ENCODE results near the gene BHLHE23.

The BHLHE23 gene

DNA sequence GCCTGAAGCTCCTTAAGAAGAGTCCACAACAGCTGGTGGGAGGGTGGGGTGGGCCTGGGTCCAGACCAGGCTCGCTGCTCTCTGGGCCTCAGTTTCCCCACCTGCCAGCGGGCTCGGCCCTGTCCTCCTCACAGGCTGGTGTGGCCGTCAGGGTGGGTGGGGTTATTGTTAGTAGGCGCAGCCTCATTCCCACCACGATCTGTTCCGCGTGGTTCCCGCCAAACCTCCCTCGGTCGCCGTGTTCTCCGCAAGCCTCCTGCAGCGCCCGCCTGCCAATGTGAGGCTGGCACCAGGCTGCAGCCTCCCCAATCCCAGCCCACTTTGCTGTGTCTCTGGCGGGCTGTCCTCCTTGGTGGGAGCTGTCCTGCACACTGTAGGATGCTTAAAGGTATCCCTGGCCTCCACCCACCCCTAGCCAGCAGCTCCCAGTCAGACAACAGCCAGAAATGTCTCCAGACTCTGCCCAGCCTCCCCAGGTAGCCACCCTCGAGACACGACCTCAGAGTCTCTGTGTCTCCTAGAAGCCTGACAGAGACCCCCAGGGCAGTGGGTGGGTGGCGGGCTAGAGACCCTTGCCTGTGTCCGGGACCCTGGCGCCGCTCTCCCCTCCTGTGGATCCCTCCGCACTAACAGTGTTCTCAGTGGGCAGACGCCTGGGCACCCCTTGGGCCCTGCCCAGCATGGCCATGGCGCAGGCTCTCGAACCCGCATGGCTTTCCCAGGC lies 39.0 kb downstream of the BHLHE23 start:
- Histone ChIP-seq H3K4me2 (ENCODE audit: low read depth, low read length) (no peak overlapping the region), H3K9me2 (replicated peaks; ENCODE audit: insufficient read depth, low read length) (no peaks in the 10 kb centered on the region), H3K36me3 (replicated peaks; ENCODE audit: insufficient read depth, low read length) (no peaks in the 10 kb centered on the region), H3K9ac (ENCODE audit: low read length) (no peak overlapping the region), H3K4me1 (ENCODE audit: low read length) (no peaks in the 10 kb centered on the region), H3K27ac (ENCODE audit: low read length) (no peak overlapping the region), H3K9me3 (replicated peaks; ENCODE audit: insufficient read depth, low read length) (no peaks in the 10 kb centered on the region), H4K20me1 (ENCODE audit: insufficient read depth, low read length) (no peaks in the 10 kb centered on the region), H3K79me2 (ENCODE audit: low read length) (no peaks in the 10 kb centered on the region), H3F3A (ENCODE audit: insufficient read depth, low read length) (no peaks in the 10 kb centered on the region), H3K4me3 (ENCODE audit: low read length) (no peak overlapping the region), H2AFZ (ENCODE audit: low read length) (no peak overlapping the region), H3K27me3 (replicated peaks; ENCODE audit: insufficient read depth, low read length) (peaks cover 80% of the 10 kb centered on the region)
- TF ChIP-seq, protein P1, sequence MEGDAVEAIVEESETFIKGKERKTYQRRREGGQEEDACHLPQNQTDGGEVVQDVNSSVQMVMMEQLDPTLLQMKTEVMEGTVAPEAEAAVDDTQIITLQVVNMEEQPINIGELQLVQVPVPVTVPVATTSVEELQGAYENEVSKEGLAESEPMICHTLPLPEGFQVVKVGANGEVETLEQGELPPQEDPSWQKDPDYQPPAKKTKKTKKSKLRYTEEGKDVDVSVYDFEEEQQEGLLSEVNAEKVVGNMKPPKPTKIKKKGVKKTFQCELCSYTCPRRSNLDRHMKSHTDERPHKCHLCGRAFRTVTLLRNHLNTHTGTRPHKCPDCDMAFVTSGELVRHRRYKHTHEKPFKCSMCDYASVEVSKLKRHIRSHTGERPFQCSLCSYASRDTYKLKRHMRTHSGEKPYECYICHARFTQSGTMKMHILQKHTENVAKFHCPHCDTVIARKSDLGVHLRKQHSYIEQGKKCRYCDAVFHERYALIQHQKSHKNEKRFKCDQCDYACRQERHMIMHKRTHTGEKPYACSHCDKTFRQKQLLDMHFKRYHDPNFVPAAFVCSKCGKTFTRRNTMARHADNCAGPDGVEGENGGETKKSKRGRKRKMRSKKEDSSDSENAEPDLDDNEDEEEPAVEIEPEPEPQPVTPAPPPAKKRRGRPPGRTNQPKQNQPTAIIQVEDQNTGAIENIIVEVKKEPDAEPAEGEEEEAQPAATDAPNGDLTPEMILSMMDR (IDR thresholded peaks at IDR 0.05; ENCODE audit: low read length): no peak
- TF ChIP-seq EZH2phosphoT487 (IDR thresholded peaks at IDR 0.05; ENCODE audit: low read length) (no peak), EZH2 (optimal IDR thresholded peaks at IDR 0.05; ENCODE audit: low read depth, low read length) (no peak)
- DNase-seq: no peak

DNA sequence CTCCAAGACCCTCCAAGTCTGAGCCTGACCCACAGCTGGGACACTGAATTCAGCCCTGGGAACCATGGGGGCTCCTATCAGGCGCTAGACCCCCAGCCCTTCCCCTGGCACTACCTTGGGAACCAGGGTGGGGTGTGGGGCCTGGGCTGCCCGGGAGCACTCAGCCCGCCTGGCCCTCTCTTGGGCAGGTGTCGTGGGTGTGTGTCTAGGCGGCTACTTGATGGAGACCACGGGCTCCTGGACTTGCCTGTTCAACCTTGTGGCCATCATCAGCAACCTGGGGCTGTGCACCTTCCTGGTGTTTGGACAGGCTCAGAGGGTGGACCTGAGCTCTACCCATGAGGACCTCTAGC lies 39.6 kb downstream of the BHLHE23 start:
- Histone ChIP-seq H3K9ac (ENCODE audit: low read length) (no peak overlapping the region), H3K9me3 (replicated peaks; ENCODE audit: insufficient read depth, low read length) (no peaks in the 10 kb centered on the region), H3K4me3 (ENCODE audit: low read length) (no peak overlapping the region), H3K79me2 (ENCODE audit: low read length) (no peaks in the 10 kb centered on the region), H3K9me2 (replicated peaks; ENCODE audit: insufficient read depth, low read length) (no peaks in the 10 kb centered on the region), H2AFZ (ENCODE audit: low read length) (no peak overlapping the region), H3K27ac (ENCODE audit: low read length) (no peak overlapping the region), H3F3A (ENCODE audit: insufficient read depth, low read length) (no peaks in the 10 kb centered on the region), H3K4me1 (ENCODE audit: low read length) (no peaks in the 10 kb centered on the region), H3K4me2 (ENCODE audit: low read depth, low read length) (no peak overlapping the region), H3K36me3 (replicated peaks; ENCODE audit: insufficient read depth, low read length) (no peaks in the 10 kb centered on the region), H4K20me1 (ENCODE audit: insufficient read depth, low read length) (no peaks in the 10 kb centered on the region), H3K27me3 (replicated peaks; ENCODE audit: insufficient read depth, low read length) (peaks cover 81% of the 10 kb centered on the region)
- DNase-seq: no peak
- TF ChIP-seq EZH2 (optimal IDR thresholded peaks at IDR 0.05; ENCODE audit: low read depth, low read length) (no peak), EZH2phosphoT487 (IDR thresholded peaks at IDR 0.05; ENCODE audit: low read length) (no peak)
- TF ChIP-seq, protein P1 (IDR thresholded peaks at IDR 0.05; ENCODE audit: low read length): no peak

DNA sequence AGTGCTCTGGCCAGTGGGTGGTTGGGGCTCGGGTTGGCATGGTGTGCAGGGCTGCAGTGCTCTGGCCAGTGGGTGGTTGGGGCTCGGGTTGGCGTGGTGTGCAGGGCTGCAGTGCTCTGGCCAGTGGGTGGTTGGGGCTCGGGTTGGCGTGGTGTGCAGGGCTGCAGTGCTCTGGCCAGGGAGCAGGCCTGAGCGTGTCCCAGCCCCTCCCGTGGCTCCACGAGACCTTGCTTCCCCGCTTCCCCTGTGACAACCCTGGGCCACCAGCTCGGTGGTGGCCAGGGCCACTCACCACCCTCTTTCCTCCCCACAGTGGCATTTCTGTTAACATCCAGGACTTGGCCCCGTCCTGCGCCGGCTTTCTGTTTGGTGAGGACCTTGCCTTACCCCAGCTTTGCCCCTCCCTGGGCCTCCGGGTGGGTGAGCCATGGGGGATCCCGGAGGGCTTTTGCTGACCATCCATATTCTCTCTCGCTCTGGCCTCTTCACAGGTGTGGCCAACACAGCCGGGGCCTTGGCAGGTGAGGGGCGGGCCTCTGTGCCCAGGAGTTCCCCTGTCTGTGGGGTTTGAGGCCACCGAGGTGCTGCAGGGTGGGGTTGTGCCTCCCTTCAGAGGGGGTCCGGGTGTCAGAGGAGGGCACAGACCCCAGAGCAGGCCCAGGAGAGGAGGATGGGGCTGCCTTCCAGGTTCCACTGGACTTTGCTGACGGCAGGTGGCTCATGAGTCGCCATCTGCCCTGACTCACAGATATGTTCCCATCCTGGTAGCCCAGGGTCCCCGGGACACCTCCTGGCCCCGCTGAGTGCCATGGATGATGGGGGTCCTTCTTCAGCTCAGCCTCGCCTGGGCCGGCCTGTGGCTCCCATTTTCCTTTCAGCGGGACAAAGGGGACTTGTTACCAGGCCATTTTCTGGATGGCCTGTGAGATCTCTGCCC lies 40.3 kb downstream of the BHLHE23 start:
- no peaks in the 10 kb centered on the region for H3K9me3 ChIP-seq (replicated peaks; ENCODE audit: insufficient read depth, low read length)
- no peaks in the 10 kb centered on the region for H3K36me3 ChIP-seq (replicated peaks; ENCODE audit: insufficient read depth, low read length)
- no peak overlapping the region for H3K4me2 ChIP-seq (ENCODE audit: low read depth, low read length)
- no peaks in the 10 kb centered on the region for H4K20me1 ChIP-seq (ENCODE audit: insufficient read depth, low read length)
- peaks cover 82% of the 10 kb centered on the region for H3K27me3 ChIP-seq (replicated peaks; ENCODE audit: insufficient read depth, low read length)
- DNase-seq: no peak
- H3K79me2 ChIP-seq (ENCODE audit: low read length): no peaks in the 10 kb centered on the region
- H2AFZ ChIP-seq (ENCODE audit: low read length): no peak overlapping the region
- H3K9me2 ChIP-seq (replicated peaks; ENCODE audit: insufficient read depth, low read length): no peaks in the 10 kb centered on the region
- TF ChIP-seq EZH2phosphoT487 (IDR thresholded peaks at IDR 0.05; ENCODE audit: low read length) (no peak), EZH2 (optimal IDR thresholded peaks at IDR 0.05; ENCODE audit: low read depth, low read length) (no peak)
- TF ChIP-seq, protein P1 (IDR thresholded peaks at IDR 0.05; ENCODE audit: low read length): no peak
- no peaks in the 10 kb centered on the region for H3K4me1 ChIP-seq (ENCODE audit: low read length)
- no peak overlapping the region for H3K27ac ChIP-seq (ENCODE audit: low read length)
- no peak overlapping the region for H3K9ac ChIP-seq (ENCODE audit: low read length)
- H3F3A ChIP-seq (ENCODE audit: insufficient read depth, low read length): no peaks in the 10 kb centered on the region
- H3K4me3 ChIP-seq (ENCODE audit: low read length): no peak overlapping the region

All from MM.1S (cell line).